CD4-positive, alpha-beta T cell treated with Interleukin-2 at 100 ng/mL for 4 hours (primary cell): ENCODE measurements around the gene FUCA1.
A peak's percentile ranks its signal among the peaks of the same experiment; 100 is the strongest.

Source experiments
- DNase-seq: peaks from one replicate; pipeline ENCODE4 v3.0.0-alpha.2; 2020; ENCODE audit warnings: low spot score

Gene FUCA1

DNA sequence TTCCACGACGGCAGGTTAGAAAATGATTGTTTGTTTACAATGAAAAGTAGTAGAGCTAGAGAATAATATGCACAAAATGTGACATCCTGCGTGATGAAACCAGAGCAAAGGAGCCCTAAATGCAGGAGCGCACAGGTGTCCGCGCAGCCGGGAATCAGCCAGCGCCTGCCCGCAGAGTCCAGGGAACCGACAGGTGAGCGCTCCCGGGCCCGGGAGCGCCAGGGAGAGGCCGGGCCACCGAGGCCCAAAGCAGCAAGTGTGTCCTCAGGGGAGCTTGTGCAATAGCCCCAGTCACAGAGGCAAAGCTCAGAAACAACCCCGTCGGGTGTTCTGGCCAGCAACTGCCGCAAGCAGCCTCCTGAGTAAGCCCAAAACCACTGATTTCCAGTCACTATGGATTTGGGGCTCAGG is 66.7 kb downstream of the FUCA1 start:
- no peak for DNase-seq

DNA sequence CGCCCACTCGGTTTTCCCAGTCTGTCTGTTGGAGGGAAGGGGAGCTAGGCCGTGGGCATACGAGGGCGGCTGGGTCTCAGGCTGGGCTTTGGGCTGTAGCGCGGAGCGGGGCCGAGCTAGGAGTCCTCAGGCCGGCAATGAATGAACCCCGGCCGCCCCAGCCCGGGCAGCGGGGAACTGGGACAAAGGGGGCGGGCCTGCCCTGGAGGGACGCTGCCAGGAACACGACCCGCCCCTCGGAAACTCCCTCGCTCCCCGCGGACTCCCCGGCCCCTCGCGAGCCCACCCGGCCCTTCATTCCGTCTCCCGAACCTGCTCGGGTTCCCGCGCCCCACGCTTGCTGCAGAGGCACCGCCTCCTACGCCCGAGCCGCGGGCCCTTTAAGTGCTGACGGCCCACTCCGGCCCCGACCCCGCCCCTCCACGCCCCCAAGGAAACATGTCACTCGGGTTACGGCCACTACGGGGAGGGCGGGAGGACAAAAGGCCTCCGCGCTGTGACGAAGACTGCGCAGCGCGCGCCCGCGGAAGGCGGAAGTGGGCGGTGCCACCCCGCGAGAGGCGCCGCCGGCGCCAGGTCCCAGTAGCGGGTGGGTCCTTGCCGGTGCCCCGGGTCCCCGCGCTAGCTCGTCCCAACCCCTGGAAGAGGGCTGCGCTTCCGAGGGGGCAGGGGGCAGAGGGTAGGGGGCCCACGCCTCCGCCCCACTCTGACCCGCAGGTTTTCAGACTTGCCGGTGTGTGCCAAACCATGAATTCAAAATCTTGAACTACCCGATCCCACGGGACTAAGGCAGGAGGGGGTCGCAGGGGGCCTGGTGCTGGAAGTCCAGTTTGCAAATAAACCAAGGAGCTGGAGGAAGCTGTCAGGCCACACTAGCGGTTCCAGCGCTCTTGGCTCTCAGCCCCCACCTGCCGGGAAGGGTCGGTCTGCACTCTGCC is 67.4 kb downstream of the FUCA1 start, which contains the start of gene GALE:
Gene GALE, minus strand, starts transcription at position 355 of the 938 bp plus-strand sequence. CDS start 1,747 bp downstream, outside the sequence.
- peak; percentile 97 for DNase-seq

DNA sequence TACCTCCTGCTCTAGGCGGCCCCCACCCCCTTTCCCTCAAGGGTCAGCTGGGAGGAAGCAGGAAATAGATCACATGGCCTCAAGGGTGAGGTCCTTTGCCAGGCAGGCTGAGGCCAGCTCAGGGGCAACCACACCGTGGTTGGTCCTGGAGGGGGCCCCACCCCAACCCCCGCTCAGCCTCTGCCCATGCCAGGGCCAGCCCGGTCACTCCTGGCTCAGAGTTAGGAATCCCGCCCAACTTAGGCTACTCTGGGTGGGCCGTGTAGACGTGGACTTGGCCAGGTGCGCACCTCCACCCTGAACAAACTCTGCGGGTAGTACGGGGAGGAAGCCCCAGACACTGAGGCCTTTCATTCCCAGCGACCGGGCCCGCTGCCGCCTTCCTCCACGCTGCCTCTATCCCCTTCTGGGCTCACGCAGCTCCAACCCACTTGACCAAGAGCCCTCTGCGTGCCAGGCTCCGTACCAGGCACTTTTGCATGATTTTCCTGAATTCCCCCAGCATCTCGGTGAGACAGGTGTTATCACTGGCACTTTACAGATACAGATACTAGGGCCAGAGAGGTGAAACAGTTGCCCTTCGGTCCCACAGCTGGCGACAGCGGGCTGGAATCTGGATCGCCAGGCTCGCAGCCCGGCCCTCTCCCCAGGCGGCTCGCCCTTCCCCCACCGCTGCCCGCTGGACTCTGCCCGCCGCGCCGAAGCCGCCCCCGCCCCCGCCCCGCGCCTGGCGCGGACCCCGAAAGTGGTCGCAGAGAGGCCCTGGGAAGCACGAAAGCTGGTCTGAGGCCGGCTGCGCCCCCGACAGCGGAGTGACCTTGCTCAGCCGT is 68.3 kb downstream of the FUCA1 start:
- DNase-seq = peak; percentile 41

DNA sequence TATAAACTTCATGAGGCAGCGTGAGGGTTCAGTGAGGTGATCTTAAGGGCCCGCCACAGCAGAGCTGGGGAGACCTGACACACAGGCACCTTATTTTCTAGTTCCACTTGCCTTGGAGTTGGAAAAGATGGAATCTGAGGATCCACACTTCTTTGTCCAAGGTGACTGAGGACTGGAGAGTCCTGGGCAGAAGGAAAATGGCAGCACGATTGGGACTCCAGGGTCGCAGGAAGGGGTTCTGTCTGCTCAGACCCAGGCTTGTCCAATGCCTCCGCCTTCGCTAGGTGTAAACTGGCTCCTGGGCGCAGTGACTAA is 68.9 kb downstream of the FUCA1 start:
- DNase-seq = no peak

DNA sequence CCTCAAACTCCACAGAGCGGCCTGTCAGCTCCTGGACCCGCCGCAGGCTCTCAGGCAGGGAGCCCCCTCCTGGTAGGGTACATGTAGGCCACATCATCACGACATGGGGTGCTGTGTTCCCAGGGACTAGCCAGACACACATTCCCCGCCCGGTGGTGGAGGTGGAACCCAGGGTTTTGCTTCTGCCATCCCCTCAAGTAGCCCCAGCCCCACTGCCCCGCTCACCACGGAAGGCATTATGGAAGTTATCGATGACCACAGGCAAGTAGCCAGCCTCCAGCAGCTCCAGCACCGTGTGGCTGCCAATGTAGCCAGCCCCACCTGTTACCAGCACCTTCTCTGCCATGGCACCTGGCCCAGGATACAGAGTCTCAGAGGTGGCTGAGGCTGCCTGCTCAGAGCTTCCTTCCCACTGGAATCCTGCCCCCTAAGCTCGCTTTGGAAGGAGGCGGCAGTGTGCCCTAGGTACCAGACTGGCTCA is 69.4 kb downstream of the FUCA1 start:
- no peak for DNase-seq

DNA sequence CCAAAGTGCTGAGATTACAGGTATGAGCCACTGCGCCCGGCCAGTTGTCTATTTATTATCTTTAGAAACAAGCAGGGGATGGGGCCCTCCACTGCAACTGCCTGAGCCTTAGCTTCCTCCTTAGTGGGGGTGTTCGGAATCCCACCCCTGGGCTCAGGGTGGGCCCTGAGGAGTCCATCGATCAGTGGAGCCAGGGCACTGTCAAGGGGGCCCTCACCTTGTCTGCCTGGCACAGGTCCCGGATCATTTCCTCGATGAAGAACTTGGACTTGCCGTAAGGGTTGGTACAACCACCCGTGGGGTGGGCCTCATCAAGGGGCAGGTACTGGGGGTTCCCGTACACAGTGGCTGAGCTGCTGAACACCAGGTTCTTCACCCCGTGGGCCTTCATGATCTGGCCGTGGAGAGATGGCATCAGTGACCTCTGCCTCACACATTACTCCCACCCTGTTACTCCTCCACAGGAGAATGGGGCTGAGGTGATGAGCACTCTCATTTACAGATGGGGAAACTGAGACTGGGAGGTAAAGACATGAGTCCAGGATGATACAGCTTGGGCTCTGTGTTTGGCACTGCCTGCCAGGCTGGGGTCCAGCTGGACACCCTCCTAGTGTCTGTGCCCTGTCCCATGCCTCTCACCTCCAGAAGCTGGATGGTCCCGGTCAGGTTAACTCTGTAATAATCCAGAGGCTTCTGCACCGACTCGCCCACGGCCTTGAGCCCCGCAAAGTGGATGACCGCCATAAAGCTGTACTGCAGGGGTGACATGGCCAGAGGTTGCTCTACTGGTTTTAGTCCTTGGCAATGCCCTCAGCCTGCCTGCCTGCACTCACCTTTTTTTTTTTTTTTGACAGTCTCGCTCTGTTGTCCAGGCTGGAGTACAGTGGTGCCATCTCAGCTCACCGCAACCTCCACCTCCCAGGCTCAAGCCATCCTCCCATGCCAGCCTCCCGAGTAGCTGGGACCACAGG is 70.3 kb downstream of the FUCA1 start:
- no peak for DNase-seq

DNA sequence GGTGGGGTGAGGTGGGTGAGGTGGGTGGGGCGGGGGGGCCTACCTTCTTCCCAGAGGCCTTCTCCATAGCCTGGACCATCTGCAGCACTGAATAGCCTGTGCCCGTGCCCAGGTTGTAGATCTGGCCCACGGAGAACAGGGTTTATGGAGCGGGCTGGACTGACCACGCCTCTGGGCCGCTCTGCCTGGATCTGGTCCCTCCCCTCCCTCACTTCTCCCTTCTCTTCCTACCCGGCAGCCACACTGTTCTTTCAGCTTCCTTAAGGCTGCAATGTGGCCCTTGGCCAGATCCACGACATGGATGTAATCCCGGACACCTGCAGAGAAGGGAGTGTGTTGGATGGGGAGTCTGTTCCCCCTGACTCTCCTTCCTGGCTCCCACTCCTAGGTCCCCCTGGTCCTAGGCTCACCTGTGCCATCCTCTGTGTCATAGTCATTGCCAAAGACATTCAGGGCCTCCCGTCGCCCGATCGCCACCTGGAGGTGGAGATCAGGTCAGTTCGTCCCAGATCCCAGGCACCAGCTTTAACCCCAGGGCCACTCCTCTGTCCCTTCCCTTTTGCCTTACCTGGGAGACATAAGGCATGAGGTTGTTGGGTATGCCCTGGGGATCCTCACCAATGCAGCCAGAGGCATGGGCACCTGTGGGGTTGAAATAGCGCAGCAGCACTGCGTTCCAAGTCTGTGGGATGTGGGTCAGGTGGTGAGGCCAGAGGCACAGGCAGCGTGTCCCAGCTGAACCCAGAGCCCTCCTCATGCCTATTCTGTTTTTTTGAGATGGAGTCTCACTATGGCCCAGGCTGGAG is 71.4 kb downstream of the FUCA1 start:
- no peak for DNase-seq

DNA sequence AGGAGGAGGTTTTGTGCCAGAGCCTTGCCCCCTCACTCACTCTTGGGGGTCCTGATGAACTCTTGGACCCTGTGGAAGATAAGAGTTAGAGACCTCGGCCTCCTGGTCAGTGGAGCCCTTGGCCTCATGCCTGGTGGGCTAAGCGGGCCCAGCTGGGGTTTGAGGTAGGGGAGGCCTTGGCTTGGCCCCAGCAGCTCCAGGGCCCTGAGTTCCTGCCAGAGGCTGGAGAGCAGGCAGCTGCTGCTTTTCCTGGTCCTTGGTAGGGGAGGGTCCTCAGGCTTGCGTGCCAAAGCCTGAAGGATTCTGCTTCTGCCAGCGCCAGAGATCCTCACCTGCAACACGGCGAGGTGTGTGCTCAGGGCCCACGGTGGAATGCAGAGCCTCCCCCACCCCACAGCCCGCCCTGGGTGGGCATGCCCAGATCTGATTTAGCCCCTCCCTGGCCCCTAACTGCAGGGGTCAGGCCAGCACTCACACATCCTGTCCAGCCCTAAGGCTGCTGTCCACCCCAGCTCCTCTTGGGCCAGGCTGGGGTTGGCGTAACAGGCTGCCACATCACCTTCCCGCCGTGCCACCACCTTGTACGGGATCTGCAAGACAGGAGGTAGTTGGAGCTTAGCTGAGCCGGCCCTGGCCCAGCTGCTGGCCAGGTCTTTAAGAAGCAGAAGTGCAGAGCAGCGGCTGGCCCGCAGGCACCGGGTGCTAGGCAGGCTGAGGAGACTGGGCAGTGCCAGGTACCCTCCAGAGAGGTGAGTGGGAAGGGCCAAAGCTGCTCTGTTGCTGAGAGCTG is 72.2 kb downstream of the FUCA1 start:
- no peak for DNase-seq
